Osteocyte (in vitro differentiated cells): ENCODE results near the gene ATP5MC2. TPM values are rescaled to one million over a fixed set of nuclear protein-coding genes. Genes with fewer than 3 reads are reported as not detected.

Source experiments
- DNase-seq: peaks from one replicate; pipeline ENCODE4 v3.0.0; 2021; ENCODE audit warnings: mixed read lengths; ENCODE audit not compliant: unreplicated experiment; ENCODE audit errors: extremely low spot score
- H3K27ac Mint-ChIP-seq: one replicate; pipeline ENCODE4 v1.8.0; 2021; ENCODE audit warnings: mild to moderate bottlenecking, mixed read lengths; ENCODE audit not compliant: unreplicated experiment
- H3K27me3 Mint-ChIP-seq: one replicate; pipeline ENCODE4 v1.8.0; 2021; ENCODE audit warnings: mixed read lengths; ENCODE audit not compliant: unreplicated experiment
- H3K36me3 Mint-ChIP-seq: one replicate; pipeline ENCODE4 v1.8.0; 2021; ENCODE audit warnings: mixed read lengths; ENCODE audit not compliant: unreplicated experiment
- H3K4me1 Mint-ChIP-seq: one replicate; pipeline ENCODE4 v1.8.0; 2021; ENCODE audit warnings: mixed read lengths; ENCODE audit not compliant: unreplicated experiment
- H3K4me3 Mint-ChIP-seq: one replicate; pipeline ENCODE4 v1.8.0; 2021; ENCODE audit warnings: mild to moderate bottlenecking, moderate library complexity, mixed read lengths; ENCODE audit not compliant: unreplicated experiment
- H3K9me3 Mint-ChIP-seq: one replicate; pipeline ENCODE4 v1.8.0; 2021; ENCODE audit warnings: mixed read lengths; ENCODE audit not compliant: unreplicated experiment
- total RNA-seq: library from RNA; stranded (reverse); gene quantifications from 2 replicates; pipeline ENCODE4 v1.2.1, GENCODE V29; 2021
- TF ChIP-seq, protein P1 (sequence below): fragments of 200-600 bp; sonication (generic); IDR thresholded peaks from 2 replicates; pipeline ENCODE4 v1.5.0; 2021; ENCODE audit warnings: antibody characterized with exemption, mild to moderate bottlenecking, moderate library complexity

Gene ATP5MC2
- total RNA-seq, 1 donor from 2014 or later: 294 TPM

DNA sequence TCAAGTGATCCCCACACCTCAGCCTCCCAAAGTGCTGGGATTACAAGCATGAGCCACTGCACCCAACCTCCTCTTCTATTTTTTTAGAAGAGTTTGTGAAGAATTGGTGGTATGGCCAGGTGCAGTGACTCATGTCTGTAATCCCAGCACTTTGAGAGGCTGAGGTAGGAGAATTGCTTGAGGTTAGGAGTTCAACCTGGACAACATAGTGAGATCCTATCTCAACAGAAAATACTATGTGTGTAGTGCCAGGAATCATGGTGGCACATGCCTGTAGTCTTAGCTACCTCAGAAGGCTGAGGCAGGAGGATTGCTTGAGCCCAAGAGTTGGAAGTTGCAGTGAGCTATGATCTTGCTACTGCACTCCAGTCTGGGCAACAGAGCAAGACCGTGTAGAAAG, 44.2 kb downstream of the ATP5MC2 start:
- Mint-ChIP-seq H3K27ac (no peak overlapping the region), H3K4me1 (no peaks in the 10 kb centered on the region)
- no peak for DNase-seq

DNA sequence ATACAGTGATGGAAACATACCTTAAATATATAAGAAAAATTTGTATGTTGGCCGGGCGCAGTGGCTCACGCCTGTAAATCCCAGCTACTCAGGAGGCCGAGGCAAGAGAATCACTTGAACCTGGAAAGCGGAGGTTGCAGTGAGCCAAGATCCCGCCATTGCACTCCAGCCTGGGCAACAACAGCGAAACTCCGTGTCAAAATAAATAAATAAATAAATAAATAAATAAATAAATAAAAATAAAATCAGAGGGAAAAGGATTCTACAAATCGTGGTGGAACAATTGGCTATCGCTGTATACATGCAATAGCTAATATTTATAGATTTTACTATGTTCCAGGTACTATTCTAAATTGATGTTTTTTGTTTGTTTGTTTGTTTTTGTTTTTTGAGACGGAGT, 48.0 kb downstream of the ATP5MC2 start:
- Mint-ChIP-seq H3K9me3 (no peaks in the 10 kb centered on the region), H3K4me1 (peaks cover 34% of the 10 kb centered on the region), H3K27ac (no peak overlapping the region), H3K36me3 (no peaks in the 10 kb centered on the region), H3K27me3 (peaks cover 12% of the 10 kb centered on the region), H3K4me3 (no peak overlapping the region)
- TF ChIP-seq, protein P1, sequence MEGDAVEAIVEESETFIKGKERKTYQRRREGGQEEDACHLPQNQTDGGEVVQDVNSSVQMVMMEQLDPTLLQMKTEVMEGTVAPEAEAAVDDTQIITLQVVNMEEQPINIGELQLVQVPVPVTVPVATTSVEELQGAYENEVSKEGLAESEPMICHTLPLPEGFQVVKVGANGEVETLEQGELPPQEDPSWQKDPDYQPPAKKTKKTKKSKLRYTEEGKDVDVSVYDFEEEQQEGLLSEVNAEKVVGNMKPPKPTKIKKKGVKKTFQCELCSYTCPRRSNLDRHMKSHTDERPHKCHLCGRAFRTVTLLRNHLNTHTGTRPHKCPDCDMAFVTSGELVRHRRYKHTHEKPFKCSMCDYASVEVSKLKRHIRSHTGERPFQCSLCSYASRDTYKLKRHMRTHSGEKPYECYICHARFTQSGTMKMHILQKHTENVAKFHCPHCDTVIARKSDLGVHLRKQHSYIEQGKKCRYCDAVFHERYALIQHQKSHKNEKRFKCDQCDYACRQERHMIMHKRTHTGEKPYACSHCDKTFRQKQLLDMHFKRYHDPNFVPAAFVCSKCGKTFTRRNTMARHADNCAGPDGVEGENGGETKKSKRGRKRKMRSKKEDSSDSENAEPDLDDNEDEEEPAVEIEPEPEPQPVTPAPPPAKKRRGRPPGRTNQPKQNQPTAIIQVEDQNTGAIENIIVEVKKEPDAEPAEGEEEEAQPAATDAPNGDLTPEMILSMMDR: no peak
- DNase-seq: no peak

More for the DNA sequence above, 44.2 kb downstream of the ATP5MC2 start:
- no peaks in the 10 kb centered on the region for H3K36me3 Mint-ChIP-seq
- H3K9me3 Mint-ChIP-seq: no peaks in the 10 kb centered on the region
- H3K27me3 Mint-ChIP-seq: peaks cover 12% of the 10 kb centered on the region
- no peak overlapping the region for H3K4me3 Mint-ChIP-seq
- TF ChIP-seq, protein P1: no peak

DNA sequence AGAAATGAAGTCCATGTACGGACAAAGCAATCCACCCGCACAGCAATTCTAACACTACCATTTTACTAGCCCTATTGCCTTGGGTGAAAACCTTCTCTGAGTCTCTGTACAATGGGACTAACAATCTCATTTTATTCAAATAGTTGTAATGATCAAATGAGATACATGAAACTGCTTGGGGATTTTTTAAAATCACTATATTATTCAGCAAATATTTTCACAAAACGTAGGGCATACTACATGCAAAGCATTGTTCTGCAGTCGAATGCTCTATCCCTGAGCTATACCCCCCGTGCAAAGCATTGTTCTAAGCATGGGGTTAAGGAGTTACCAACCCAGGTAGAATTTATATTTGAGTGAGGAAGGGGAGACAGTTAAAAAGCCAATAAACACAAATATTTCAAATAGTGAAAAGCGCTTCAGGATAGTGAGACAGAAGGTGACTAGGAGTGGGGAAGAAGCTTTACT, 49.1 kb downstream of the ATP5MC2 start:
- no peaks in the 10 kb centered on the region for H3K9me3 Mint-ChIP-seq
- TF ChIP-seq, protein P1: no peak
- DNase-seq: no peak
- peak overlapping the region; percentile 97 for H3K4me3 Mint-ChIP-seq
- peaks cover 43% of the 10 kb centered on the region for H3K4me1 Mint-ChIP-seq
- H3K27me3 Mint-ChIP-seq: peaks cover 4% of the 10 kb centered on the region
- peak overlapping the region; percentile 98 for H3K27ac Mint-ChIP-seq
- no peaks in the 10 kb centered on the region for H3K36me3 Mint-ChIP-seq

DNA sequence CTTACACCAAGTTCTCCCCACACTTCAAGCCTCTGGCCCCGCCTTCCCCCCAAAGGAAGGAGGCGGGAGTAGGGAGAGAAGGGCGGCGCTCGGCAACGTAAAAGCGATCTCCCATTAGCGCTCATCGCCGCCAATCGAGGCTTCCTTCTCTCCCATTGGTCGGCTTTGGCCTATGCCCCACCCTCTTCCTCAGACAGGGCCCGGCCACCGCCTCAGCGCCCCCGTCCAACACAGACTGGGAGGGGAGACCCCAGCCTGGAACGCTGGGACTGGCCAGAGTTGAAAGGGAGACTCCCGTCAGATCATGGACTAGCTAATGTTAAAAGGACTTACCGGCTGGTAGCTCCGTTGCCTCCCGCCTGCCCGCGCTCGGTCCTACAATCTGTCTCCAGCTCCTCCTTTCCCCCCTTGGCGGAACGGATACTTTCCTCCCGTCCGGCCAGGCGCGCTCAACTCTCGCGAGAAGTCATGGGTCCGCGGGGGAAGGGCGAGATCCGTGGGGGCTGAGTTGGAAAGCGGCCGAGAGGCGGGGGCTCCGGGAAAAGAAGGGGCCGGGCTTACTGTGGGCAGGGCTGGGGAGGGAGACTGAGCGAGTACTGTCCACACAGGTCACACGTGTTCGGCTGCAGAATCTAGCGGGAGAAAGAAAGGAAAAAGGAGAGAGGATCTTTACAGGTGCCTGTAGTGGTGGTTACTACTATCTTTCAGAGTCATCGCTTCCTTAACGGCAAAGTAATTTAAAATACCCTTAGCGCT, 49.8 kb downstream of the ATP5MC2 start, which contains the start of gene ATF7:
TSS of gene ATF7 (minus strand) at position 437 of the 756 bp plus-strand sequence. CDS start 25,382 bp downstream, outside the sequence.
- peaks cover 3% of the 10 kb centered on the region for H3K27me3 Mint-ChIP-seq
- peak within 1 kb of the TSS; percentile 97 for H3K4me3 Mint-ChIP-seq
- TF ChIP-seq, protein P1: no peak
- peak; percentile 99 for DNase-seq
- H3K36me3 Mint-ChIP-seq: no peaks in the 10 kb centered on the region
- no peaks in the 10 kb centered on the region for H3K9me3 Mint-ChIP-seq
- peak within 1 kb of the TSS; percentile 98 for H3K27ac Mint-ChIP-seq
- H3K4me1 Mint-ChIP-seq: peaks cover 47% of the 10 kb centered on the region

DNA sequence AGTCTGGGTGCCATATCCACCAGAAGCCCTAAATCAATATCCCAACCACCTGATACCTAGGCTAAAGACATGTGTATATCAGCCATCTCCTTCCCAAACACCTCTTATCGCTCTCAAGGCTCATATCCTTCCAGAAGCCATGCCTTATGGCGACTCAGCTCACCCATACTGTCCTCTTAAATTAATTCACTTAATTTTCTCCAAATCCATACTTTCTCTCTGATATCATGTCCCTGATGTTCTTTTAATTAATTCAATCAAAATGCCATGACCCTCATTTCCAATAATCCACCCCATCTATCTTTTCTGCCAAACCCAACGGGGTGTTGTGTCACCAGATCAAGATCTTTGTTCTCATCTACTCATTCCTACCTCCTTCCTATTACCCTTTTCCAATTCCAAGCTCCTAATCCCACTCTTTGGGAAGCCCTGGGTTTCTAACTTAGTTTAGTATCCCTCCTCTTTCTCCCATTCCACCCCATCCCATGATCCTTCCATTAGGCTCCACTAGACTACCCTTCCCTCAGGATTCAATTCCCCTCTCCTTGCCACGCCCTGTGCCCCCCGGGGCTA, 50.4 kb downstream of the ATP5MC2 start:
- Mint-ChIP-seq H3K27ac (peak overlapping the region; percentile 98), H3K36me3 (peaks cover 2% of the 10 kb centered on the region), H3K9me3 (no peaks in the 10 kb centered on the region), H3K4me1 (peaks cover 47% of the 10 kb centered on the region), H3K4me3 (peak overlapping the region; percentile 97), H3K27me3 (no peaks in the 10 kb centered on the region)
- TF ChIP-seq, protein P1: no peak
- no peak for DNase-seq
